Endothelial cell of umbilical vein (primary cell): Measurements from ENCODE around the gene MLANA. TPM values are rescaled to one million over a fixed set of nuclear protein-coding genes. Genes with fewer than 3 reads are reported as not detected.

ENCODE experiments used
- BruUV-seq: library from RNA; stranded (reverse); fragments of 400-500 nt; replicated peaks from 2 replicates; lab custom pipeline; 2021; lab: Mats Ljungman, UMichigan
- CTCF ChIA-PET: fragments of 300-600, 350-600 bp; sonication (Branson Sonifier 250); formaldehyde crosslinking; loops from one replicate; lab custom pipeline; 2021; ENCODE audit warnings: antibody characterized with exemption, inconsistent platforms; lab: Charles Lee
- POLR2A ChIA-PET: fragments of 300-600, 350-600 bp; sonication (Branson Sonifier 250); formaldehyde crosslinking; loops from one replicate; lab custom pipeline; 2021; ENCODE audit warnings: antibody characterized with exemption, inconsistent platforms; lab: Charles Lee
- DNase-seq: peaks from one replicate; pipeline ENCODE4 v3.0.0-alpha.2; 2011; ENCODE audit warnings: low read depth, low spot score
- FAIRE-seq: peaks from 2 replicates; lab custom pipeline; 2011; peaks lifted over from hg19 to GRCh38; lab: Jason Lieb, UNC
- H2AFZ ChIP-seq: 2 replicates; pipeline ENCODE4 v1.6.0; 2012; ENCODE audit warnings: low read depth, low read length, control low read depth, inconsistent platforms
- H3K27ac ChIP-seq: 2 replicates; pipeline ENCODE4 v1.5.1; 2011; ENCODE audit warnings: low read depth, mild to moderate bottlenecking, control low read depth, low read length, moderate library complexity; ENCODE audit not compliant: insufficient read depth
- H3K27me3 ChIP-seq, 2 experiments: 2 replicates each; pipeline versions ENCODE4 v1.6.0 to v1.6.1; 2011; ENCODE audit warnings: low read length in 2 of 2, mixed read lengths in 1 of 2; ENCODE audit not compliant: control insufficient read depth in 2 of 2, insufficient read depth in 2 of 2
- H3K36me3 ChIP-seq, 2 experiments: 2 replicates in 1 of 2; 3 replicates in 1 of 2; pipeline ENCODE4 v1.5.1; 2011; ENCODE audit warnings: low read length in 2 of 2, mild to moderate bottlenecking in 1 of 2, moderate library complexity in 1 of 2; ENCODE audit not compliant: control insufficient read depth in 2 of 2, insufficient read depth in 2 of 2; ENCODE audit errors: extremely low read depth in 1 of 2
- H3K4me1 ChIP-seq: 3 replicates; pipeline ENCODE4 v1.5.1; 2011; ENCODE audit warnings: mild to moderate bottlenecking, low read length; ENCODE audit not compliant: control insufficient read depth, insufficient read depth; ENCODE audit errors: extremely low read depth
- H3K4me2 ChIP-seq: 2 replicates; pipeline ENCODE4 v1.6.1; 2011; ENCODE audit warnings: low read length, control low read depth, mixed read lengths; ENCODE audit not compliant: insufficient read depth
- H3K4me3 ChIP-seq, 3 experiments: fragments of 200-600 bp in 1 of 3; sonication (generic), shearing (Covaris generic) in 1 of 3; replicated peaks in 1 of 3; 2 replicates each; pipeline ENCODE4 v1.5.1; 2011 to 2016; ENCODE audit warnings: control low read depth in 3 of 3, low read length in 3 of 3, mild to moderate bottlenecking in 2 of 3, inconsistent platforms in 1 of 3, low read depth in 1 of 3, moderate library complexity in 1 of 3; ENCODE audit not compliant: insufficient read depth in 1 of 3
- H3K79me2 ChIP-seq: 2 replicates; pipeline ENCODE4 v1.6.0; 2012; ENCODE audit warnings: low read length, inconsistent platforms; ENCODE audit not compliant: control insufficient read depth, insufficient read depth
- H3K9ac ChIP-seq: replicated peaks from 2 replicates; pipeline ENCODE3; 2011; ENCODE audit warnings: low read length, control low read depth; ENCODE audit not compliant: insufficient read depth; ENCODE audit errors: extremely low read depth
- H3K9me1 ChIP-seq: replicated peaks from 3 replicates; pipeline ENCODE4 v1.6.0; 2011; ENCODE audit warnings: mild to moderate bottlenecking, low read length; ENCODE audit not compliant: control insufficient read depth, insufficient read depth; ENCODE audit errors: extremely low read depth
- H3K9me3 ChIP-seq: replicated peaks from 2 replicates; pipeline ENCODE4 v1.5.1; 2012; ENCODE audit warnings: low read length, inconsistent platforms; ENCODE audit not compliant: control insufficient read depth, insufficient read depth
- H4K20me1 ChIP-seq: replicated peaks from 2 replicates; pipeline ENCODE3; 2011; ENCODE audit warnings: mild to moderate bottlenecking, low read length; ENCODE audit not compliant: control insufficient read depth, insufficient read depth; ENCODE audit errors: extremely low read depth
- EZH2 ChIP-seq: IDR thresholded peaks from 2 replicates; pipeline ENCODE4 v1.6.1; 2012; ENCODE audit warnings: borderline replicate concordance, low read depth, mild to moderate bottlenecking, moderate library complexity, low read length, inconsistent platforms; ENCODE audit not compliant: severe bottlenecking
- GATA2 ChIP-seq: IDR thresholded peaks from 2 replicates; pipeline ENCODE4 v1.7.0; 2011; ENCODE audit warnings: low read depth, mild to moderate bottlenecking, moderate library complexity, mixed read lengths, low read length; ENCODE audit not compliant: insufficient read length, insufficient read depth
- JUN ChIP-seq: IDR thresholded peaks from 2 replicates; pipeline ENCODE4 v1.6.1; 2011; ENCODE audit warnings: borderline replicate concordance, low read depth; ENCODE audit not compliant: insufficient read length, insufficient read depth
- MYC ChIP-seq: IDR thresholded peaks from one replicate; pipeline ENCODE4 v1.6.1; 2011; ENCODE audit warnings: mild to moderate bottlenecking, low read depth, low read length
- POLR2A ChIP-seq: IDR thresholded peaks from 2 replicates; pipeline ENCODE4 v1.6.1; 2012; ENCODE audit warnings: low read depth, mild to moderate bottlenecking, control low read depth, low read length
- POLR2AphosphoS5 ChIP-seq: IDR thresholded peaks from 2 replicates; pipeline ENCODE4 v1.6.1; 2012; ENCODE audit warnings: low read depth, mild to moderate bottlenecking, control low read depth, low read length, moderate library complexity; ENCODE audit not compliant: insufficient read depth
- dilution Hi-C: fragments of 300-500 bp; cut with MboI; formaldehyde crosslinking; loops from one replicate; pipeline ENCODE4 v1.15.0; 2019; ENCODE audit warnings: low sequenced_read_pairs; ENCODE audit not compliant: extremely low pct_ligation_motif_present
- intact Hi-C: fragments of 100-400 bp; cut with micrococcal nuclease; formaldehyde crosslinking; loops from one replicate; pipeline ENCODE4 v1.10.0; 2022
- polyA plus RNA-seq, 4 experiments: library from polyadenylated mRNA; depleted of rRNA in 3 of 4; stranded (reverse) in 3 of 4; unstranded in 1 of 4; fragments of >200 nt; gene quantifications; 2 replicates each; pipeline versions ENCODE4 v1.2.1 to v1.2.3, GENCODE V29; 2011 to 2012; ENCODE audit warnings: missing spikeins in 1 of 4
- total RNA-seq: library from RNA; stranded (reverse); gene quantifications from 2 replicates; pipeline ENCODE4 v1.2.3, GENCODE V29; 2021
- TF ChIP-seq, protein P1 (sequence below): IDR thresholded peaks from 2 replicates; pipeline ENCODE4 v1.6.1; 2011; ENCODE audit not compliant: insufficient read depth, insufficient read length
- TF ChIP-seq, protein P2 (sequence below), 2 donors: IDR thresholded peaks; 1 replicate in 1 of 2; 2 replicates in 1 of 2; pipeline ENCODE4 v1.5.1; 2011; ENCODE audit warnings: low read length in 2 of 2, mild to moderate bottlenecking in 2 of 2, moderate library complexity in 2 of 2, control low read depth in 1 of 2, inconsistent platforms in 1 of 2, low read depth in 1 of 2; ENCODE audit not compliant: insufficient read depth in 1 of 2; ENCODE audit errors: extremely low read depth in 1 of 2

MLANA gene
- total and polyA plus RNA-seq, 2 donors (not counting 3 experiments of a cell fraction or from before 2014, with no cell fraction given), result not detected

DNA sequence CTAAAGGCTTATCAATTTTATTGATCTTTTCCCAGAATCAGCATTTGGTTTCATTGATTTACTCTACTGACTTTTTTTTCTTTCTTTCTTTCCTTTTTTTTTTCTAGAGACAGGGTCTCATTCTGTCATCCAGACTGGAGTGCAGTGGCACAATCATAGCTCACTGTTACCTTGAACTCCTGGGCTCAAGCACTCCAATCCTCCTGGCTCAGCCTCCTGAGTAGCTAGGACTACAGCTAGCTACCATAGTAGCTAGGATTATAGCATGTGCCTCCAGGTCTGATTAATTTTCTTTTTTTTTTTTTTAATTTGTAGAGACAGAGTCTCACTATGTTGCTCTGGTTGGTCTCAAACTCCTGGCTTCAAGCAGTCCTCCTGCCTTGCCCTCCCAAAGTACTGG is 11.7 kb downstream of the MLANA start:
- no peaks in the 10 kb centered on the region for H3K79me2 ChIP-seq
- H3K9me1 ChIP-seq, result no peaks in the 10 kb centered on the region
- H3K36me3 ChIP-seq, result peaks cover 0 to 2% of the 10 kb centered on the region in 2 experiments
- no peak for FAIRE-seq
- no peak overlapping the region for H3K9ac ChIP-seq
- H4K20me1 ChIP-seq, result no peaks in the 10 kb centered on the region
- no peak for TF ChIP-seq MYC
- TF ChIP-seq, protein P1, sequence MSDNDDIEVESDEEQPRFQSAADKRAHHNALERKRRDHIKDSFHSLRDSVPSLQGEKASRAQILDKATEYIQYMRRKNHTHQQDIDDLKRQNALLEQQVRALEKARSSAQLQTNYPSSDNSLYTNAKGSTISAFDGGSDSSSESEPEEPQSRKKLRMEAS, result no peak
- TF ChIP-seq JUN, result no peak
- no peak for TF ChIP-seq GATA2
- no peak for TF ChIP-seq POLR2AphosphoS5
- no peak for TF ChIP-seq EZH2
- no peak for TF ChIP-seq POLR2A
- TF ChIP-seq, protein P2, sequence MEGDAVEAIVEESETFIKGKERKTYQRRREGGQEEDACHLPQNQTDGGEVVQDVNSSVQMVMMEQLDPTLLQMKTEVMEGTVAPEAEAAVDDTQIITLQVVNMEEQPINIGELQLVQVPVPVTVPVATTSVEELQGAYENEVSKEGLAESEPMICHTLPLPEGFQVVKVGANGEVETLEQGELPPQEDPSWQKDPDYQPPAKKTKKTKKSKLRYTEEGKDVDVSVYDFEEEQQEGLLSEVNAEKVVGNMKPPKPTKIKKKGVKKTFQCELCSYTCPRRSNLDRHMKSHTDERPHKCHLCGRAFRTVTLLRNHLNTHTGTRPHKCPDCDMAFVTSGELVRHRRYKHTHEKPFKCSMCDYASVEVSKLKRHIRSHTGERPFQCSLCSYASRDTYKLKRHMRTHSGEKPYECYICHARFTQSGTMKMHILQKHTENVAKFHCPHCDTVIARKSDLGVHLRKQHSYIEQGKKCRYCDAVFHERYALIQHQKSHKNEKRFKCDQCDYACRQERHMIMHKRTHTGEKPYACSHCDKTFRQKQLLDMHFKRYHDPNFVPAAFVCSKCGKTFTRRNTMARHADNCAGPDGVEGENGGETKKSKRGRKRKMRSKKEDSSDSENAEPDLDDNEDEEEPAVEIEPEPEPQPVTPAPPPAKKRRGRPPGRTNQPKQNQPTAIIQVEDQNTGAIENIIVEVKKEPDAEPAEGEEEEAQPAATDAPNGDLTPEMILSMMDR (IDR thresholded peaks at IDR 0.05; ENCODE audit: extremely low read depth in 1 of 2, insufficient read depth in 1 of 2, low read depth in 1 of 2, low read length in 2 of 2), result no peak
- intact Hi-C loops, result no loop called here
- DNase-seq, result no peak
- H3K27ac ChIP-seq, result no peak overlapping the region
- no peak overlapping the region for H3K4me2 ChIP-seq
- ChIA-PET POLR2A (no interaction called here), CTCF (interaction anchor here (1.3 to 1.9 kb wide), 3 partner anchors 16 to 404 kb away, joined by 4 to 5 read pairs (median 4); no protein-coding TSS in a partner anchor)
- no TSS peak for BruUV-seq
- dilution Hi-C loops, result no loop called here
- no peaks in the 10 kb centered on the region for H3K27me3 ChIP-seq
- H2AFZ ChIP-seq, result no peak overlapping the region
- no peak overlapping the region for H3K4me3 ChIP-seq
- no peaks in the 10 kb centered on the region for H3K4me1 ChIP-seq
- no peaks in the 10 kb centered on the region for H3K9me3 ChIP-seq
